HG02852 (cell line): ENCODE measurements around the gene ARHGAP42.

Experiments
- ATAC-seq: cut with Tn5 transposase; IDR thresholded peaks from one replicate; pipeline ENCODE4 v1.9.1; 2021; ENCODE audit warnings: mild to moderate bottlenecking, moderate library complexity; ENCODE audit not compliant: unreplicated experiment

ARHGAP42 gene

GRCh38 chr11:100955318-100955717 is 268.2 kb downstream of the ARHGAP42 start:
- ATAC-seq: no peak

GRCh38 chr11:100956351-100956750 is 269.3 kb downstream of the ARHGAP42 start:
- ATAC-seq: no peak

- ATAC-seq: no peak
These were observed 270.4 kb downstream of the ARHGAP42 start for GRCh38 chr11:100957499-100957898.

- no peak for ATAC-seq
These were observed 274.5 kb downstream of the ARHGAP42 start for GRCh38 chr11:100961633-100962032.

GRCh38 chr11:100963375-100963774 is 276.3 kb downstream of the ARHGAP42 start:
- ATAC-seq: no peak

GRCh38 chr11:100964435-100964834 is 277.3 kb downstream of the ARHGAP42 start:
- ATAC-seq: no peak

- no peak for ATAC-seq
These were observed 278.3 kb downstream of the ARHGAP42 start for GRCh38 chr11:100965346-100965745.

GRCh38 chr11:100966366-100966765 is 279.3 kb downstream of the ARHGAP42 start:
- no peak for ATAC-seq

GRCh38 chr11:100969008-100969407 is 281.9 kb downstream of the ARHGAP42 start:
- ATAC-seq: no peak

- ATAC-seq: no peak
These were observed 283.4 kb downstream of the ARHGAP42 start for GRCh38 chr11:100970283-100971164.

GRCh38 chr11:100972046-100972445 is 285.0 kb downstream of the ARHGAP42 start:
- ATAC-seq: no peak

GRCh38 chr11:100978442-100978841 is 291.4 kb downstream of the ARHGAP42 start:
- no peak for ATAC-seq

- ATAC-seq: no peak
These were observed 291.9 kb downstream of the ARHGAP42 start for GRCh38 chr11:100978939-100979338.

GRCh38 chr11:100980156-100980555 is 293.1 kb downstream of the ARHGAP42 start:
- ATAC-seq: no peak

- no peak for ATAC-seq
These were observed 294.2 kb downstream of the ARHGAP42 start for GRCh38 chr11:100981196-100981824.

GRCh38 chr11:100984668-100985067 is 297.6 kb downstream of the ARHGAP42 start:
- ATAC-seq: peak; percentile 94

- ATAC-seq: no peak
These were observed 303.8 kb downstream of the ARHGAP42 start for GRCh38 chr11:100990931-100991330.

- ATAC-seq: no peak
These were observed 304.5 kb downstream of the ARHGAP42 start for GRCh38 chr11:100991541-100991940.

GRCh38 chr11:100994966-100995365 is 307.9 kb downstream of the ARHGAP42 start:
- no peak for ATAC-seq

GRCh38 chr11:100999756-101000155 is 312.7 kb downstream of the ARHGAP42 start:
- ATAC-seq: no peak

- ATAC-seq: peak; percentile 60
These were observed 316.4 kb downstream of the ARHGAP42 start for GRCh38 chr11:101003468-101003867.
